HFF-Myc (cell line): Measurements from ENCODE around the gene FLT1.

Experiments used
- DNase-seq: peaks from one replicate; pipeline ENCODE4 v3.0.0-alpha.2; 2011; ENCODE audit warnings: low read depth; ENCODE audit errors: extremely low read depth
- H3K4me3 ChIP-seq: replicated peaks from 2 replicates; pipeline ENCODE4 v1.5.1; 2011; ENCODE audit warnings: low read depth, mild to moderate bottlenecking, control low read depth, low read length
- CTCF ChIP-seq: IDR thresholded peaks from 2 replicates; pipeline ENCODE4 v1.5.1; 2012; ENCODE audit warnings: mild to moderate bottlenecking, low read depth, low read length, control low read depth; ENCODE audit errors: missing control alignments

Gene FLT1

DNA sequence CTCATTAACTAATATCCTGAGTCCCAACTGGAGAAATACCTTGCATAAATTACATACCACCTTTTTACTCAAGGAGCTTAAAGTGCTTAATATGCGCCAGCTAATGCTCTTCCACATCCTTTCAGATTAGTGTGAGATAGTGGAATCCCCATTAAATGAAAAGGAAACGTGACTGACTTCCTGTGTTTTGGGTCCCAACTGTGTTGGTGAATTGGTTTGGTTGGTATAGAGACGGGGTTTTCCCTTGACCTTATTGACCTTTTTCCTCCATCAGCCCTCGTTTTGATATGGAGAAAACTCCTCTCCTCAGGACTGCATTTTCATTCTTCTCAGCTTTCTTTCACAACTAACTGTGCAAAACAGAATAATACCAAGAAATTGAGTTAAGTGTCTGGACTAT, 193.1 kb downstream of the FLT1 start:
- no peak for TF ChIP-seq CTCF
- H3K4me3 ChIP-seq = no peak overlapping the region
- no peak for DNase-seq

DNA sequence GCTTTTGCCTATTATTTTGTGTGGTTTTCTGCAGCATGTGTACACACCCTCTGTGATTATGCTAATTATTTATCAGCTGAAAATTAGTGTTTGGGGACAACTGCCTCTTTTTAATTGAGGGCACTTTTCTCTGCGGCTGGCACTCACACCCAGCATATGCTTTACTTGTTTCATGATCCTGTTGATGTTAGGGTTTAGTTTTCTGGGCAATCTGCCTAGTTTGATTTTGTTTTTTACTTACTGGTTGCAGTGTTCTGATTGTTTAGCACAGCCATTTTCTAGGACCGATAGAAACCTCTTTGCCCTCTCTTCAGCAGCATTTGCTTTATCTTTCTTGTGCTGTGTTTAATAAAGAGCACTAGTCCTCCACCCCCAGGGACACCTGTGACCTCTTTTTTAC, 195.0 kb downstream of the FLT1 start:
- no peak for TF ChIP-seq CTCF
- no peak overlapping the region for H3K4me3 ChIP-seq
- no peak for DNase-seq

DNA sequence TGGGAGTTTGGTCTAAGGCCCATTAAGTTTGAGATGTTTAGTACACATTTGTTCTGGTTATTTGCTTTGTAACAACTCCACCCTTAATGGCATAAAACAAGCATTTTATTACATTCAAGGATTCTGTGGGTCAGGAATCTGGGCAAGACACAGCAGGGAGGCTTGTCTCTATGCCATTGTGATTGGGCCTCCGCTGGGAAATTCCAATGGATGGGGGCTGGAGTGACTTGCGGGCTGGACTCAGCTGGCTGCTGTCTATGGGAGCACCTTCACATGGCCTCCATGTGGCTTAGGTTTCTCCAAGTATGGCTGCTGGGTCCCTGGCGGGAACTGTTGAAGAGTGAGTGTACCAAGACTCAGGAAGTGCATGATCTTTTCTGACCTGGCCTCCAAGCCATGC, 197.6 kb downstream of the FLT1 start:
- no peak for TF ChIP-seq CTCF
- no peak for DNase-seq
- H3K4me3 ChIP-seq = no peak overlapping the region

- DNase-seq = no peak
- TF ChIP-seq CTCF = no peak
- H3K4me3 ChIP-seq = no peak overlapping the region
These were observed 208.7 kb downstream of the FLT1 start for GRCh38 chr13:28286263-28286662.

GRCh38 chr13:28283600-28283999, 211.3 kb downstream of the FLT1 start:
- no peak for DNase-seq
- H3K4me3 ChIP-seq = no peak overlapping the region
- TF ChIP-seq CTCF = no peak

GRCh38 chr13:28282451-28282850, 212.5 kb downstream of the FLT1 start:
- no peak for TF ChIP-seq CTCF
- H3K4me3 ChIP-seq = no peak overlapping the region
- DNase-seq = no peak

- TF ChIP-seq CTCF = no peak
- no peak for DNase-seq
- H3K4me3 ChIP-seq = no peak overlapping the region
These were observed 221.0 kb downstream of the FLT1 start for GRCh38 chr13:28273919-28274318.
